Measurements from ENCODE around the gene TNNC2.
"Not testable (repeated sequence)": the region's sequence is repeated elsewhere in the genome, so short reads cannot be mapped to it uniquely, and the experiment has no call there.

The TNNC2 gene

DNA sequence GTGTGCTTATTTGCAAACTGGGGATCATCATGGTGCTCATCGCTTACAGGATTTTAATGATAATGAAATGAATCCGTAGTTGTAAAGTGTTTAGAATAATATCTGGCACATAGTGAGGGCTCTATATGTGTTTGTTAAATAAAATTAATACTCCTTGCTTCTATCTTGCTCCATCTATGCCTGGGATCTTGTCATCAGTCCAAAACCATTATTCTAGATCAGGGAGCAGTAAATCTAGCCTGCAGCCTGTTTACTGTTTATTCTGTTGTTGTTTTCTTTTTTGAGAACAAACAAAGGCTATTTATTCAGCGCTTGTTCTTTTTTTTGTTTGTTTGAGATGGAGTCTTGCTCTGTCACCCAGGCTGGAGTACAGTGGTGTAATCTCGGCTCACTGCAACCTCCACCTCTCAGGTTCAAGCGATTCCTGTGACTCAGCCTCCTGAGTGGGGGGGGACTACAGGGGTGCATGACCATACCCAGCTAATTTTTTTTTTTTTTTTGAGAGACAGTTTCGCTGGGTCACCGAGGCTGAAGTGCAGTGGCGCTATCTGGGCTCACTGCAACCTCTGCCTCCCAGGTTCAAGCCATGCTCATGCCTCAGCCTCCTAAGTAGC is 22.0 kb upstream of the TNNC2 start:
- no peak for DNase-seq (ENCODE audit: low read depth in 2 of 2, low spot score in 1 of 2)

DNA sequence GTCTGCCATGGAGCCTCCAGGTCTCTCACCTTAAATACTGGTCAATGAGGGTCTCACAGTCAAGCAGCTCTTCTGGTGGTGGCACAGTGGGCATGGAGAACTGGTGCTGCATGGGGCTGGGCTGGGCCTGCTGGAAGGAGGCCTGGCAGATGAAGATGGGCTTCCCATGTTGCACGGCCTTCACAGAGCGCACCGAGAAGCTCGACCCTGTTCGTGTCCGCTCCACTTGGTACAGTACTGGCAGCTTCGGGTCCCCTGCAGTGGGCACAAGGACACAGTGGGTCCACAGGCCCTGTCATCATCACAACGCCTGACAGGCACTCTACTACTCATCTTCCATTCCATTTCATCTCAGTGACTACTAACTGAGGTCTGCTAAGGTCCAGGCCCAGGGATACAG is 21.3 kb upstream of the TNNC2 start:
- DNase-seq (ENCODE audit: low read depth in 2 of 2, low spot score in 1 of 2): no peak

DNA sequence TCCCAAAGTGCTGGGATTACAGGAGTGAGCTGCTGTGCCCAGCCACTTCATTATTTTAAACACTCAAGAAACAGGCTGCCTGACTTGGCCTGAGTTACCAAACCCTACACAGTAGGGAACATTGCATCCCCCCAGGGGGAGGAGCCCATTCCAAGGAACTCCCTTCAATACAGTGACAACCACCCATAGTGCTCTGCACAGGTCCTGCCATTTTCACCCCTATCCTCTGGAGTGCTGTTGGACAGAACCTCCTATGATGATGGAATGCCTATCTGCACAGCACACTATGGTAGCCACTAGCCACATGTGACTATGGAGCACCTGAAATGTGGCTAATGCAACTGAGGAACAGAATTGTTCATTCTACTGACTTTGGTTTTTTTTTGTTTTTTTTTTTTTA is 18.3 kb upstream of the TNNC2 start:
- DNase-seq (ENCODE audit: low read depth in 2 of 2, low spot score in 1 of 2): no peak

DNA sequence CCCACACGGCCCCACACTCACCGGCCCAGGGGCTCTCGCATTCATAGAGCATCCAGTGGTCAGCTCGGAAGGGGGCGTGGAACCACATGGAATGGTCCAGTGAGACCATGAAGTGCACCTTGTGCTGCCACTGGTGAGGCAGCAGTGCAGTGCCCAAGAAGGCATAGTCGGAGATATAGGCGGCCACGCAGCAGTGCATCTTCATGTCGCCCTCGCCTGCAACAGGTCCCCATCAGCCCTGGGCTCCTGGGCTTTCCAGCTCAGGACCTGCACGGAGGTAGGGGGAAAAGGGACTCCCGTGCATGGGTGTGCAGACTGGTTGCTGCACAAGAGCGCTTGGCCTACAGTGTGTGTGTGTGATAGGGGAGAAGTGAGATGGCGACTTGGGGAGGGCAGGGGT is 16.4 kb upstream of the TNNC2 start:
- DNase-seq (ENCODE audit: low read depth in 2 of 2, low spot score in 1 of 2): no peak

DNA sequence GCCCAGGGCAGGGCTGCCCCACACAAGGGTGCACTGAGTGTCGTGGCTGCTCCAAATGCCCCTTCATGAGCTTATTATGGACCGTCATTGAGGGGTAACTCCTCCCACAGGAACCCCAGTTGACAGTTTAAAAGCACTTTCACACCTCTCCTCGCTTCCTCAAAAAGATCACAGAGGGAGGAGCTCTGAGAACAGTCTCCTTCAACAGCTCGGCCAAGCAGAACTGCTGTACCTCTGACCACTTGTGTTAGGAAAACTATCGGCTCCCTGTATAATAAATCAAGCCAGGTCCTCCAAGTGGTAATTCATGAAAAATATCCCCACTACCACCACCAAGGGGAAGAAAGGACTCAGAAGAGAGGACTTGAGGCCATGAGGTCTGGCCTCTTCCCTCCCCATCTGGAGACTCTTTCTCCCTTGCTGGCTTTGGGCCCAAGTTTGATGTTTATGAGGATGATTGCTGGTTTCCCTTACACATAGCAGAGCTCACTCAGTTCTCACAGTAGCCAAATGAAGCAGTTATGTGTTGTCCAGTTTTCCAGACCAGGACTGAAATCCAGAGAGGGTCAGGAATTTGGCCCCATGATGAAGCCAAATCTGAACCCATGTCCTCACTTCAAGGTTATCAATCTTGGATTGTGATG is 15.2 kb upstream of the TNNC2 start:
- no peak for DNase-seq (ENCODE audit: low read depth in 2 of 2, low spot score in 1 of 2)

DNA sequence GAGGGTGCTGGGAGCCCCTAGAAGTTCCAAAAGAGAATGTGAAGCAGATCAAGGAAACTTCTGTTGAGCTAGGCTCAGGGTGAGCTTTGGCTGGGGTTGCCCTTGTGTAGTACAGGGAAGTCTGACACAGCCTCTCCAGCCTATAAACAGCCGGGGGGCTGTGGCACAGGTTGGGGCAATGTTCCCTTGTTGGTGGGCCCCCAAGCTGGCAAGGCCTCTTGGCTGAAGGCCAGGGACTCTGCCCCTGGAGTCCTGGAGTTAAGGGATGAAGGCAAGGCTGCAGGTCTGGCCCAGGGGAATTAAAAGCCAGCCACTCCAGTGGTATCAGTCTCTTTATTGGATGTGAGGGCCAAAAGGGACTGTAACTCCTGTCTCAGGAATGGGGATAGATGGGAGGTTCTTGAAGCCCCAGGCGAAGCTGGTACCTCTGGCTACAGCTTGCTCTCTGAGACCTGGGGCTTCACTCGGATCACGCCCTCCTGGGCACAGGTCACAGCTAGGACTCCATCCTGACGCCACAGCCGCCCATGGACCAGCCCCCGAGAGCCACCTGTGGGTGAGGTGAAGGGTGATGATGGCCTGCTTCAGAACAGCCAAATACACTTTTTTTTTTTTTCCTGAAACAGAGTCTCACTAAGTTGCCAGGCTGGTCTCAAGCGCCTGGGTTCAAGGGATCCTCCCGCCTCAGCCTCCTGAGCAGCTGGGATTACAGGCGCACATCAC is 14.5 kb upstream of the TNNC2 start:
- no peak for DNase-seq (ENCODE audit: low read depth in 2 of 2, low spot score in 1 of 2)

DNA sequence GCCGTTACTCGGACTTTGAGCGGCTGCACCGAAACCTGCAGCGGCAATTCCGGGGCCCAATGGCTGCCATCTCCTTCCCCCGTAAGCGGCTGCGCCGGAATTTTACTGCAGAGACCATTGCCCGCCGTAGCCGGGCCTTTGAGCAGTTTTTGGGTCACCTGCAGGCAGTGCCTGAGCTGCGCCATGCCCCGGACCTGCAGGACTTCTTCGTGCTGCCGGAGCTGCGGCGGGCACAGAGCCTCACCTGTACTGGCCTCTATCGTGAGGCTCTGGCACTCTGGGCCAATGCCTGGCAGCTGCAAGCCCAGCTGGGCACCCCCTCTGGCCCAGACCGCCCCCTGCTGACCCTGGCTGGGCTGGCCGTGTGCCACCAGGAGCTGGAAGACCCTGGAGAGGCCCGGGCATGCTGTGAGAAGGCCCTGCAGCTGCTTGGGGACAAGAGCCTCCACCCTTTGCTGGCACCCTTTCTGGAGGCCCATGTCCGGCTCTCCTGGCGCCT is 13.6 kb upstream of the TNNC2 start:
- DNase-seq (ENCODE audit: low read depth in 2 of 2, low spot score in 1 of 2): no peak

DNA sequence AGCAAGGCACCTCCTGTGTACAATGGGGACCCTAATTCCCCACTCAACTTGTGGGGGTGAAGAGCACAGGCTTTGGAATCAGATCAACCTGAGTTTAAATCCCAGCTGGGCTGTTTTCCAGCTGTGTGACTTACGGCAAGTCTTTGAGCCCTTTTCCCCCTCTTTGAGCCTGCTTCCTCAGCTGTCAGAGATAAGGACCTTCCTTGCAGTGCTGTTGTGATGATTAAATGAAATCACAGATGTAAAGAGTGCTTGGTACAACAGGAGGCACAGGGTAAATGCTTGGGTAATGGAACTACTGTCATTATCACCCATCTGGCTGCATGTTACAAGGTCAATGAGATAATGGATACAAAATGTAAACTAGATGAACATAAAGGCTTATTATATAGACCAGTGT is 9.7 kb upstream of the TNNC2 start:
- no peak for DNase-seq (ENCODE audit: low read depth in 2 of 2, low spot score in 1 of 2)

DNA sequence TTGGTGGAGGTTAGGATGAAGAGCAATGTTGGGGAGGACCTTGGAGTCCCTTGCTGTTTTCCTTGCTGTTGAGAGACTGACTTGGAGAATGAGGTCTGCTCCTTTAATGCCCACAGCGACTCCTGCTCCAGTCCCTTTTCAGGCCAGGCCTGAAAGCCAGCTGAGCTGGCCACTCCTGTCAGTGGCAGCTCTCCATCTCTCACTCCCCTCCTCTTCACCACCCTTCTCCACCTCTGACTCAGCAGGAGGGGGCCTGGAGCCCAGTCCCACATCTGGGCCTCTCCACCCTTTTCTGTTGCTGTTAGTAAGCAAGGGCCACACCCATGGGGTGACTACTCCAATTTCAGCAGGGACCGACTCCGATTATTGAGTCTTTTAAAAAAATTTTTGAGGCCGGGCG is 8.7 kb upstream of the TNNC2 start:
- DNase-seq (ENCODE audit: low read depth in 2 of 2, low spot score in 1 of 2): no peak

DNA sequence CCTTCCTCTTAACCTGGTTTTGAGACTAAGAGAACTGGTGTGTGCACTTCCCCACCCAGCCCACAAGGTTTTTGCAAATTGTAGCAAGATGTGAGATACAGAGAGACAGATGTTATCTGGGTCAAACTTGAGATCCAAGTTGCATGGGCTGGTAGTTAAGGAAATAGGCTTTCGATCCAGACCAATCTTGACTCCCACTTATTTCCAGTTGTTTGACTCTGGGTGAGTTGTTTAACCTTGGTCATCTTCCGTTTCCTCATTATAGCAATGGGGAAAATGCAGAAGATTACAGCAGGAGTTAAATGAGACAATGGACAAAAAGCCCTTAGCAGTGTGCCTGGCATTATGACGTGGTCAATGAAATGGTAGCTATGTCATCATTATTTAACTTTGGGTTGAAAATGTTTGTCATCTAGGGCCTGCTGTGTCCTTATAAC is 8.2 kb upstream of the TNNC2 start:
- DNase-seq (ENCODE audit: low read depth in 2 of 2, low spot score in 1 of 2): no peak

DNA sequence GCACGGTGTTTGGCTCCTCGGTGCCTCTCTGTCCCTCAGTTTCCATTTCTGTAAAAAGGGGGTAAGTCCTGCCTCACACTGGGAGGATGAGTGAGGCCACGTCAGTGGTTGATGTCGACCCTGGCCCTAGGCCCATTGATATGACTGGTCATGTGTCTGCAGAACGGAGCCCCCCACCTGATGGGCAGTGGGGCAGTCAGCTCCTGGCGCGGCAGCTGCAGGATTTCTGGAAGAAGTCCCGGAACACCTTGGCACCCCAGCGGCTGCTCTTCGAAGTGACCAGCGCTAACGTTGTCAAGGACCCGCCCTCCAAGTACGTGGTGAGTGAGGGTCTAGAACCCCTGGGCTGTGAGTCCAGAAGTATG is 7.7 kb upstream of the TNNC2 start:
- DNase-seq (ENCODE audit: low read depth in 2 of 2, low spot score in 1 of 2): no peak

GRCh38 chr20:45833883-45834796 is 7.0 kb upstream of the TNNC2 start:
- no peak for DNase-seq (ENCODE audit: low read depth in 2 of 2, low spot score in 1 of 2)

DNA sequence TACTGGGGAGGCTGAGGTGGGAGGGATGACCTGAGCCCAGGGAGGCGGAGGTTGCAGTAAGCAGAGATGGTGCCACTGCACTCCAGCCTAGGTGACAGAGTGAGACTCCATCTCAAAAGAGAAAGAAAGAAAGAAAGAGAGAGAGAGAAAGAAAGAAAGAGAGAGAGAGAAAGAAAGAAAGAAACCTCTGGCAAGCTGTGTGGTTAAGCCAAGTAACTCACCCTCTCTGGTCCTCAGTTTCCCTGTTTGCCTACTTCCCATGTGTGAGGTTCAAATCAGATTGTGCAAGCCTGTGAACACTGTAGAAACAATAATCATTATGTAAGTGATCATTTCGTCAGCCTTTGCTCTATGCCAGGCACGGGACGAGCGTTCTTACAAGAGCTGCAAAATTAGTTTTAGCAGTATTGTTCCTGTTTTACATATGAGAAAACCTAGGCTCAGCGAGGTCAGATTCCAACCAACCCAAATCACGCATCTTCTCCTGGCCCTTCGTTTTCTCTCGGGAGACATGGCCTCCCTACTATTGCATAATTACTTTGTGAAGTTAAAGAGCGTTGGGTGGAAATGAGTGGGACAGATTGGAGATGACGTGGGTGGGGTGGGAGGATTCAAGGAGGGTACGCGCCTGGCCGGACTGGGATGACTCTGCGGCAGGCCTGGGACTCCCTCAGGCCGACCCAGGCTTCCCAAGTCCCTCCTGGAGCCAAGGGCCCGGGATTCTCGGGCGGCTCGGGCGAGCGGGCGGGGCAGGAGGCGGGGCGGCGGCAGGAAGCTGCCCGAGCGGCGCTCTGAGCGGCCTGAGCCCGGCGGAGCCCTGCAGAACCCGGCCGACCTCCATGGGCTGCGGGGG is 6.1 kb upstream of the TNNC2 start, which contains the start of gene SNX21:
TSS of gene SNX21 (plus strand) at position 770 of the 853 bp plus-strand sequence. CDS start 121 bp downstream, outside the sequence.
- no peak for DNase-seq (ENCODE audit: low read depth in 2 of 2, low spot score in 1 of 2)

GRCh38 chr20:45832619-45833018 is 5.5 kb upstream of the TNNC2 start:
- DNase-seq (ENCODE audit: low read depth in 2 of 2, low spot score in 1 of 2): no peak

DNA sequence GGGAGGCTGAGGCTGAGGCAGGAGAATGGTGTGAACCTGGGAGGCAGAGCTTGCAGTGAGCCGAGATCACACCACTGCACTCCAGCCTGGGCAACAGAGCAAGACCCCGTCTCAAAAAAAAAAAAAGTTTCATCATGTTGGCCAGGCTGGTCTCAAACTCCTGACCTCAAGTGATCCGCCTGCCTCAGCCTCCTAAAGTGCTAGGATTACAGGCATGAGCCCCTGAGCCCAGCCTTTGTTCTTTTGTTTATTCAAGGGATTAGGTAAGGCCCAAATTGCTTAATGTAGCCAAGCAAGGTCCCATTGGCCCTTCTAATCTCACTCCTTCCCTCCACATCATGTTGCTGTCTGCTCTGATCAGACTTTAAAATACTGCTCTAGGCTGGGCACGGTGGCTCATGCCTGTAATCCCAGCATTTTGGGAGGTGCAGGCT is 2.6 kb upstream of the TNNC2 start:
- not testable (repeated sequence) for DNase-seq (ENCODE audit: low read depth in 2 of 2, low spot score in 1 of 2)

GRCh38 chr20:45828589-45828988 is 1.5 kb upstream of the TNNC2 start:
- DNase-seq (ENCODE audit: low read depth in 2 of 2, low spot score in 1 of 2): no peak

DNA sequence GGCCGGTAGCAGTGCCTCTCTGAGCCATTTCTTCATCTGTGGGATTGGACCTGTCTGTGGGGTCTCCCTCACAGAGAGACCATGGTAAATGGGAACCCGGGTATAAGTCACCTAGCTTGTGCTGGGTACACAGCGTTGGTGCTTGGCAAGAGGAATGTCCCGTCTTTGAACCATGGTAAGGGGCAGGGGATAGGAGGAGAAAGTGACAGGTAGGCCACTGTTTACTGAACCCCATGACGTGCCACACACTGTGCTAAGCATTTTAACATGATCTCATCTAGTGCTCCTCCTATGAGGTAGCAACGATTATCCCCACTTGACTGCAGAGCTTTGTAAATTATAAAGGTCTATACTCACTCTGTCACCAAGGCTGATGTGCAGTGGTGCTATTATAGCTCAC is 600 bp upstream of the TNNC2 start:
- no peak for DNase-seq (ENCODE audit: low read depth in 2 of 2, low spot score in 1 of 2)

GRCh38 chr20:45826381-45827019 is 612 bp downstream of the TNNC2 start:
- DNase-seq (ENCODE audit: low read depth in 2 of 2, low spot score in 1 of 2): no peak

GRCh38 chr20:45823949-45824835 is 2.9 kb downstream of the TNNC2 start:
- DNase-seq (ENCODE audit: low read depth in 2 of 2, low spot score in 1 of 2): peak in 1 of 2 donors; percentile 21

Measured in stimulated activated CD8-positive, alpha-beta memory T cell treated with anti-CD3 and anti-CD28 coated beads, Interleukin-4, amount 100 ng/mL, for 1 hour (primary cell).